Ishikawa (cell line): ENCODE measurements around the gene CAPZA1.

Experiments used
- CEBPB ChIP-seq: IDR thresholded peaks from 2 replicates; pipeline ENCODE4 v1.6.1; 2012
- CREB1 ChIP-seq: IDR thresholded peaks from 2 replicates; pipeline ENCODE4 v1.6.1; 2012; ENCODE audit warnings: low read depth
- EGR1 ChIP-seq: IDR thresholded peaks from 2 replicates; pipeline ENCODE4 v1.6.1; 2012
- EP300 ChIP-seq: IDR thresholded peaks from 2 replicates; pipeline ENCODE4 v1.6.1; 2012; ENCODE audit warnings: borderline replicate concordance
- FOXM1 ChIP-seq: IDR thresholded peaks from 2 replicates; pipeline ENCODE4 v1.6.1; 2012; ENCODE audit warnings: low read depth, borderline replicate concordance
- MAX ChIP-seq: IDR thresholded peaks from 2 replicates; pipeline ENCODE4 v1.6.1; 2012
- NFIC ChIP-seq: IDR thresholded peaks from 2 replicates; pipeline ENCODE4 v1.6.1; 2012
- RAD21 ChIP-seq: IDR thresholded peaks from 2 replicates; pipeline ENCODE4 v1.6.1; 2012; ENCODE audit warnings: low read depth
- REST ChIP-seq: IDR thresholded peaks from 2 replicates; pipeline ENCODE4 v1.6.1; 2012; ENCODE audit warnings: low read depth, mild to moderate bottlenecking
- TAF1 ChIP-seq: IDR thresholded peaks from 2 replicates; pipeline ENCODE4 v1.6.1; 2012; ENCODE audit warnings: low read depth, mild to moderate bottlenecking
- TCF12 ChIP-seq: IDR thresholded peaks from 2 replicates; pipeline ENCODE4 v1.6.1; 2012; ENCODE audit warnings: low read depth
- TEAD4 ChIP-seq: IDR thresholded peaks from 2 replicates; pipeline ENCODE4 v1.6.1; 2012
- USF1 ChIP-seq: IDR thresholded peaks from 2 replicates; pipeline ENCODE4 v1.6.1; 2012
- YY1 ChIP-seq: IDR thresholded peaks from 2 replicates; pipeline ENCODE4 v1.6.1; 2012; ENCODE audit warnings: low read depth
- ZBTB7A ChIP-seq: IDR thresholded peaks from 2 replicates; pipeline ENCODE4 v1.6.1; 2012; ENCODE audit warnings: low read depth

The CAPZA1 gene

GRCh38 chr1:112689842-112690237, 70.2 kb downstream of the CAPZA1 start:
- no peak for TF ChIP-seq MAX
- no peak for TF ChIP-seq CEBPB
- TF ChIP-seq TCF12 = no peak
- TF ChIP-seq REST = no peak
- no peak for TF ChIP-seq NFIC
- TF ChIP-seq ZBTB7A = no peak
- no peak for TF ChIP-seq EGR1
- no peak for TF ChIP-seq EP300
- TF ChIP-seq CREB1 = no peak
- TF ChIP-seq TEAD4 = no peak
- TF ChIP-seq FOXM1 = no peak
- TF ChIP-seq RAD21 = no peak

GRCh38 chr1:112692681-112693080, 73.0 kb downstream of the CAPZA1 start:
- TF ChIP-seq FOXM1 (no peak), TAF1 (no peak), EP300 (no peak), CREB1 (no peak), YY1 (no peak), REST (no peak), USF1 (no peak), RAD21 (no peak), TEAD4 (no peak), EGR1 (no peak), ZBTB7A (no peak)

GRCh38 chr1:112693821-112694220, 74.2 kb downstream of the CAPZA1 start:
- TF ChIP-seq CREB1 (no peak), TEAD4 (no peak), USF1 (no peak), EGR1 (no peak), TCF12 (no peak)

GRCh38 chr1:112694363-112694929, 74.8 kb downstream of the CAPZA1 start:
- TF ChIP-seq REST = no peak
- no peak for TF ChIP-seq TCF12
- TF ChIP-seq ZBTB7A = no peak
- TF ChIP-seq CREB1 = no peak
- TF ChIP-seq USF1 = no peak
- TF ChIP-seq EGR1 = no peak
- TF ChIP-seq CEBPB = no peak
- TF ChIP-seq RAD21 = no peak
- TF ChIP-seq TEAD4 = no peak
- TF ChIP-seq TAF1 = no peak
- no peak for TF ChIP-seq NFIC
- no peak for TF ChIP-seq FOXM1
- no peak for TF ChIP-seq YY1
- TF ChIP-seq EP300 = no peak
- TF ChIP-seq MAX = no peak
